WTC11 (cell line): ENCODE results near the gene SEZ6. TPM values are rescaled to one million over a fixed set of nuclear protein-coding genes. Genes with fewer than 3 reads are reported as not detected.

Experiments
- ATAC-seq: fragments of 200-7000 bp; cut with Tn5 transposase; 2 replicates; pipeline ENCODE4 v1.10.0; 2021; ENCODE audit warnings: mild to moderate bottlenecking, moderate library complexity
- CTCF ChIA-PET: fragments of 300-600 bp; sonication (Branson Sonifier 250); formaldehyde crosslinking; loops from one replicate; lab custom pipeline; 2021; ENCODE audit warnings: antibody characterized with exemption; lab: Charles Lee
- POLR2A ChIA-PET: fragments of 350-600 bp; sonication (Branson Sonifier 250); formaldehyde crosslinking; loops from one replicate; lab custom pipeline; 2021; ENCODE audit warnings: antibody characterized with exemption; lab: Charles Lee
- DNase-seq: peaks from one replicate; pipeline ENCODE4 v3.0.0; 2021; ENCODE audit warnings: low spot score
- H3K27ac Mint-ChIP-seq: 2 replicates; pipeline ENCODE4 v1.8.0; 2021; ENCODE audit warnings: mixed read lengths
- H3K27me3 Mint-ChIP-seq: 2 replicates; pipeline ENCODE4 v1.8.0; 2021; ENCODE audit warnings: low read depth, mild to moderate bottlenecking, moderate library complexity, mixed read lengths
- H3K36me3 Mint-ChIP-seq: 2 replicates; pipeline ENCODE4 v1.8.0; 2021; ENCODE audit warnings: mixed read lengths
- H3K4me1 Mint-ChIP-seq: 2 replicates; pipeline ENCODE4 v1.8.0; 2022; ENCODE audit warnings: mixed read lengths
- H3K4me3 Mint-ChIP-seq: 2 replicates; pipeline ENCODE4 v1.8.0; 2021; ENCODE audit warnings: mild to moderate bottlenecking, moderate library complexity, mixed read lengths
- H3K9me3 Mint-ChIP-seq: 2 replicates; pipeline ENCODE4 v1.8.0; 2021; ENCODE audit warnings: mixed read lengths
- ARID4B ChIP-seq: sonication (generic); formaldehyde crosslinking; IDR thresholded peaks from 2 replicates; pipeline ENCODE4 v1.8.0; 2023; ENCODE audit warnings: missing genetic modification reagents, mild to moderate bottlenecking, borderline replicate concordance
- CBFB ChIP-seq: sonication (generic); formaldehyde crosslinking; IDR thresholded peaks from 2 replicates; pipeline ENCODE4 v1.8.1; 2022; ENCODE audit warnings: mild to moderate bottlenecking, low read depth, missing genetic modification reagents
- CREB1 ChIP-seq: sonication (generic); formaldehyde crosslinking; IDR thresholded peaks from 2 replicates; pipeline ENCODE4 v1.8.0; 2023; ENCODE audit warnings: mild to moderate bottlenecking, missing genetic modification reagents
- ERG ChIP-seq: fragments of 250-450 bp; sonication (Bioruptor Pico); IDR thresholded peaks from 2 replicates; pipeline ENCODE4 v1.8.0; 2021; ENCODE audit warnings: mild to moderate bottlenecking
- FOXK1 ChIP-seq: sonication (generic); formaldehyde crosslinking; IDR thresholded peaks from 2 replicates; pipeline ENCODE4 v1.8.0; 2022; ENCODE audit warnings: mild to moderate bottlenecking, moderate library complexity, missing genetic modification reagents
- HMGA2 ChIP-seq: fragments of 250-450 bp; sonication (Bioruptor Pico); IDR thresholded peaks from 2 replicates; pipeline ENCODE4 v1.4.0; 2021; ENCODE audit warnings: mild to moderate bottlenecking, moderate library complexity
- HMGXB4 ChIP-seq: sonication (generic); formaldehyde crosslinking; IDR thresholded peaks from 2 replicates; pipeline ENCODE4 v1.8.1; 2023; ENCODE audit warnings: mild to moderate bottlenecking, moderate library complexity, missing genetic modification reagents
- KAT7 ChIP-seq: sonication (generic); formaldehyde crosslinking; IDR thresholded peaks from 2 replicates; pipeline ENCODE4 v1.8.1; 2023; ENCODE audit warnings: missing genetic modification reagents, mild to moderate bottlenecking, borderline replicate concordance
- SOX15 ChIP-seq: fragments of 250-450 bp; sonication (Bioruptor Pico); IDR thresholded peaks from 2 replicates; pipeline ENCODE4 v1.9.0; 2021; ENCODE audit warnings: mild to moderate bottlenecking
- SP1 ChIP-seq: sonication (generic); formaldehyde crosslinking; conservative IDR thresholded peaks from 2 replicates; pipeline ENCODE4 v1.8.1; 2022; ENCODE audit warnings: missing genetic modification reagents
- USF2 ChIP-seq: sonication (generic); formaldehyde crosslinking; IDR thresholded peaks from 2 replicates; pipeline ENCODE4 v1.8.1; 2023; ENCODE audit warnings: mild to moderate bottlenecking, missing genetic modification reagents, moderate library complexity
- ZNF219 ChIP-seq: sonication (generic); formaldehyde crosslinking; IDR thresholded peaks from 2 replicates; pipeline ENCODE4 v1.8.0; 2023; ENCODE audit warnings: missing genetic modification reagents, mild to moderate bottlenecking, borderline replicate concordance
- ZNF263 ChIP-seq: sonication (generic); formaldehyde crosslinking; IDR thresholded peaks from 2 replicates; pipeline ENCODE4 v1.8.1; 2022; ENCODE audit warnings: low read depth, mild to moderate bottlenecking, moderate library complexity, missing genetic modification reagents
- ZNF425 ChIP-seq: fragments of 250-450 bp; sonication (Bioruptor Pico); conservative IDR thresholded peaks from 2 replicates; pipeline ENCODE4 v1.9.0; 2021; ENCODE audit warnings: mild to moderate bottlenecking
- total RNA-seq: library from RNA; stranded (reverse); gene quantifications from 3 replicates; pipeline ENCODE4 v1.2.3, GENCODE V29; 2021

The SEZ6 gene
- total RNA-seq, 1 experiment from 2014 or later: 3.0 TPM

- TF ChIP-seq CREB1 (CRISPR knock-in tag) (no peak), USF2 (no peak), ZNF219 (CRISPR knock-in tag) (no peak), SP1 (no peak), ARID4B (CRISPR knock-in tag) (0 out of 2 replicates have a peak, but pooled peaks have one; percentile 23), FOXK1 (0 out of 2 replicates have a peak, but pooled peaks have one; percentile 3), ERG (CRISPR knock-in tag) (no peak), CBFB (CRISPR knock-in tag) (no peak), KAT7 (0 out of 2 replicates have a peak, but pooled peaks have one; percentile 75), ZNF425 (no peak), SOX15 (CRISPR knock-in tag) (no peak), HMGXB4 (CRISPR knock-in tag) (no peak), HMGA2 (CRISPR knock-in tag) (0 out of 2 replicates have a peak, but pooled peaks have one; percentile 11), ZNF263 (CRISPR knock-in tag) (peak; percentile 94)
Measured at GRCh38 chr17:28949185-28950016, 56.4 kb downstream of the SEZ6 start.

More at GRCh38 chr17:28949185-28950016, 56.4 kb downstream of the SEZ6 start:
- no peaks in the 10 kb centered on the region for H3K9me3 Mint-ChIP-seq
- peak overlapping the region; percentile 94 for H3K27ac Mint-ChIP-seq
- H3K4me1 Mint-ChIP-seq: peaks cover 22% of the 10 kb centered on the region
- peak overlapping the region; percentile 92 for H3K4me3 Mint-ChIP-seq
- no peaks in the 10 kb centered on the region for H3K27me3 Mint-ChIP-seq
- peak; percentile 66 for DNase-seq
- CTCF ChIA-PET: interaction anchor here (0.7 to 5.5 kb wide), 15 partner anchors 9 to 231 kb away, joined by 3 to 39 read pairs (median 4); partner anchors contain the start of genes DHRS13, MYO18A, RPL23A and TLCD1
- peaks cover 19% of the 10 kb centered on the region for H3K36me3 Mint-ChIP-seq
- POLR2A ChIA-PET: interaction anchor here (0.5 to 3.2 kb wide), 9 partner anchors 13 to 1342 kb away, joined by 3 to 17 read pairs (median 4); partner anchors contain the start of genes BLMH, DHRS13, PROCA1 and RPL23A
- ATAC-seq: no peak
